Stimulated activated CD4-positive, alpha-beta T cell treated with anti-CD3 and anti-CD28 coated beads, Interleukin-4, amount 100 ng/mL, for 24 hours (primary cell): ENCODE data around the gene AP1S2.

Experiments used
- DNase-seq: peaks from one replicate; pipeline ENCODE4 v3.0.0-alpha.2; 2020

AP1S2 gene

GRCh38 chrX:15804563-15804962 lies 50.0 kb downstream of the AP1S2 start:
- no peak for DNase-seq

GRCh38 chrX:15797707-15798106 lies 56.9 kb downstream of the AP1S2 start:
- no peak for DNase-seq

- no peak for DNase-seq
These were observed 63.8 kb downstream of the AP1S2 start for GRCh38 chrX:15790769-15791290.

- peak; percentile 87 for DNase-seq
These were observed 64.4 kb downstream of the AP1S2 start, which contains the start of gene ZRSR2 for GRCh38 chrX:15789979-15790768. ZRSR2 (plus strand) TSS chrX:15790484; CDS start chrX:15790496, 12 bp downstream.

- no peak for DNase-seq
These were observed 67.7 kb downstream of the AP1S2 start for GRCh38 chrX:15786915-15787314.

- DNase-seq: no peak
These were observed 69.3 kb downstream of the AP1S2 start for GRCh38 chrX:15785176-15785750.

- DNase-seq: peak; percentile 14
These were observed 72.5 kb downstream of the AP1S2 start for GRCh38 chrX:15781961-15782699.
